Chondrocyte (in vitro differentiated cells): ENCODE results near the gene USP22. TPM values are rescaled to one million over a fixed set of nuclear protein-coding genes. Genes with fewer than 3 reads are reported as not detected.

ENCODE experiments used
- DNase-seq: peaks from one replicate; pipeline ENCODE4 v3.0.0; 2021; ENCODE audit warnings: mixed read lengths, low spot score
- H3K27ac Mint-ChIP-seq: one replicate; pipeline ENCODE4 v1.8.0; 2021; ENCODE audit warnings: mild to moderate bottlenecking, moderate library complexity, mixed read lengths; ENCODE audit not compliant: unreplicated experiment
- H3K27me3 Mint-ChIP-seq: 2 replicates; pipeline ENCODE4 v1.8.0; 2021; ENCODE audit warnings: low read depth, mixed read lengths
- H3K36me3 Mint-ChIP-seq: 2 replicates; pipeline ENCODE4 v1.8.0; 2021; ENCODE audit warnings: low read depth, mixed read lengths
- H3K4me1 Mint-ChIP-seq: 2 replicates; pipeline ENCODE4 v1.8.0; 2021; ENCODE audit warnings: low read depth, mild to moderate bottlenecking, mixed read lengths
- H3K4me3 Mint-ChIP-seq: one replicate; pipeline ENCODE4 v1.8.0; 2021; ENCODE audit warnings: mild to moderate bottlenecking, moderate library complexity, mixed read lengths; ENCODE audit not compliant: unreplicated experiment
- H3K9me3 Mint-ChIP-seq: 2 replicates; pipeline ENCODE4 v1.8.0; 2021; ENCODE audit warnings: low read depth, mixed read lengths
- total RNA-seq: library from RNA; stranded (reverse); gene quantifications from 3 replicates; pipeline ENCODE4 v1.2.1, GENCODE V29; 2021
- TF ChIP-seq, protein P1 (sequence below): fragments of 200-600 bp; sonication (generic); IDR thresholded peaks from 2 replicates; pipeline ENCODE4 v1.5.0; 2021; ENCODE audit warnings: antibody characterized with exemption, mild to moderate bottlenecking, moderate library complexity

Gene USP22
- total RNA-seq, 1 donor from 2014 or later: 248 TPM

DNA sequence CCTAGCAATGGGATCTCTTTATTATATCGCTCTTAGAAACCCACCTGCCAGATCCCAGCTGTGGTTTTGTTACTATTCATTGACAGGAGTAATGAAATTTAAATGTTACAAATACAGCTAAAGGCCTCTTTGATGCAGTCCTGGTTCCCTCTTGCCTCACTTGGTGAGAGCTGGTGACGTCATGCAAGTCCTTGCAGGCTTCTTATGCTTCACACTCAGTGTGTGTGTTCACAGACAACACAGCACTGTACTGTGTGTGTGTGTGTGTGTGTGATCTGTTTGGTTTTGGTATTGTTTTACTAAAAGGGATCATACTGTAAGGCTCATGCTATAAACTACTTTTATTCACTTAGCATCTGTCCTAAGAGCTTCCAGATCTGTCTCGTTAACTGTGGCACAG is 75.0 kb downstream of the USP22 start:
- Mint-ChIP-seq H3K4me3 (no peak overlapping the region), H3K27ac (no peak overlapping the region), H3K27me3 (no peaks in the 10 kb centered on the region), H3K36me3 (peaks cover 10% of the 10 kb centered on the region), H3K9me3 (no peaks in the 10 kb centered on the region), H3K4me1 (peaks cover 31% of the 10 kb centered on the region)
- DNase-seq: no peak
- TF ChIP-seq, protein P1, sequence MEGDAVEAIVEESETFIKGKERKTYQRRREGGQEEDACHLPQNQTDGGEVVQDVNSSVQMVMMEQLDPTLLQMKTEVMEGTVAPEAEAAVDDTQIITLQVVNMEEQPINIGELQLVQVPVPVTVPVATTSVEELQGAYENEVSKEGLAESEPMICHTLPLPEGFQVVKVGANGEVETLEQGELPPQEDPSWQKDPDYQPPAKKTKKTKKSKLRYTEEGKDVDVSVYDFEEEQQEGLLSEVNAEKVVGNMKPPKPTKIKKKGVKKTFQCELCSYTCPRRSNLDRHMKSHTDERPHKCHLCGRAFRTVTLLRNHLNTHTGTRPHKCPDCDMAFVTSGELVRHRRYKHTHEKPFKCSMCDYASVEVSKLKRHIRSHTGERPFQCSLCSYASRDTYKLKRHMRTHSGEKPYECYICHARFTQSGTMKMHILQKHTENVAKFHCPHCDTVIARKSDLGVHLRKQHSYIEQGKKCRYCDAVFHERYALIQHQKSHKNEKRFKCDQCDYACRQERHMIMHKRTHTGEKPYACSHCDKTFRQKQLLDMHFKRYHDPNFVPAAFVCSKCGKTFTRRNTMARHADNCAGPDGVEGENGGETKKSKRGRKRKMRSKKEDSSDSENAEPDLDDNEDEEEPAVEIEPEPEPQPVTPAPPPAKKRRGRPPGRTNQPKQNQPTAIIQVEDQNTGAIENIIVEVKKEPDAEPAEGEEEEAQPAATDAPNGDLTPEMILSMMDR: no peak

DNA sequence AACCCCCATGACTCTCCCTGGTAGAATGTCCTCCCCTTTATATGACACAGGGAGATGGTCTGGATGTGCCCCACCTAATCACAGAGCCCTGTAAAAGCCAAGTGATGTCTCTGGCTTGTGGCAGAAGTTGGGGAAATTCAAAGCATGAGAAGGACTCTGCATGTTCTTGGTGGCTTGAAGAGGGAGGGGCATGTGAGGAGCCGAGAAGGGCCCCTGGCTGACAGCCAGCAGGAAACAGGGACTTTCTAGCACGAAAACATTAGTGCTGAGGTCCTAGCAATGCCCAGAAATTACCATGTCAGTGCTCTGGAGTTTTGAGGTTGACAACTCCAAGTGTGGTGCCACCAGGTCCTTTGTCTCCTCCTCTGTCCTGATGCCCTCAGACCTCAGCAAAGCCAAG is 75.9 kb downstream of the USP22 start:
- Mint-ChIP-seq H3K4me3 (no peak overlapping the region), H3K27ac (no peak overlapping the region), H3K27me3 (no peaks in the 10 kb centered on the region), H3K4me1 (peaks cover 39% of the 10 kb centered on the region), H3K36me3 (peaks cover 10% of the 10 kb centered on the region), H3K9me3 (no peaks in the 10 kb centered on the region)
- no peak for DNase-seq
- TF ChIP-seq, protein P1: no peak

DNA sequence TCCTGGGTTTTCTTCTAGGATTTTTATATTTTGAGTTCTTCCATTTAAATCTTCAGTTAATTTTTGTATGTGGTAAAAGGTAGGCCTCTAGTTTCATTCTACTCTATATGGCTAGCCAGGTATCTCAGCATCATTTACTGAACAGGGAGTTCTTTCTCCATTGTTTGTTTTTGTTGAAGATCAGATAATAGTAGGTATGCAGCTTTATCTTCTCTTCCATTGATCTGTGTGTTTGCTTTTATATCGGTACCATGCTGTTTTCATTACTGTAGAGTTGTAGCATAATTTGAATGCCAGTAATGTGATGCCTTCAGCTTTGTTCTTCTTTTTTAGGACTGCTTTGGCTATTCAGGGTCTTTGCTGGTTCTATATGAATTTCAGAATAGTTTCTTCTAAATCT is 77.3 kb downstream of the USP22 start:
- Mint-ChIP-seq H3K36me3 (peaks cover 10% of the 10 kb centered on the region), H3K4me1 (peaks cover 51% of the 10 kb centered on the region), H3K9me3 (no peaks in the 10 kb centered on the region), H3K4me3 (no peak overlapping the region), H3K27ac (no peak overlapping the region), H3K27me3 (no peaks in the 10 kb centered on the region)
- DNase-seq: no peak
- TF ChIP-seq, protein P1: no peak

DNA sequence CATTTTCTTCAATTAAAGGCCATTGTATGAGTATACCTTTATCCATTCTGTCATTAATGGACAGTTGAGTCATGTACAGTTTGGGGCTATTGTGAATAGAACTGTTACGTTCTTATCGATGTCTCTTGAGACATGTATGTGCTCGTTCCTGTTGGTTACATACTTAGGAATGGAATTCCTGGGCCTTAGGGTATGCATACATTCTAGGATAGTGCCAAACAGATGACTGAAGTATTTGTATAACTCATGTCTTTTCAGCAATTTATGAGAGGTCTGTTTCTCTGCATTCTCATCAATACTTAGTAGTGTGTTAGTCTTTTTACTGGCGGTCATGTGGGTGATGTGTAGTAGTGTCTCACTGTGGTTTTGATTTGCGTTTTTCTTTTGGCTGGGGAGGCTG is 81.2 kb downstream of the USP22 start:
- DNase-seq: no peak
- peaks cover 31% of the 10 kb centered on the region for H3K36me3 Mint-ChIP-seq
- TF ChIP-seq, protein P1: no peak
- H3K4me1 Mint-ChIP-seq: peaks cover 44% of the 10 kb centered on the region
- peak overlapping the region; percentile 31 for H3K4me3 Mint-ChIP-seq
- no peaks in the 10 kb centered on the region for H3K27me3 Mint-ChIP-seq
- H3K27ac Mint-ChIP-seq: peak overlapping the region; percentile 92
- no peaks in the 10 kb centered on the region for H3K9me3 Mint-ChIP-seq

DNA sequence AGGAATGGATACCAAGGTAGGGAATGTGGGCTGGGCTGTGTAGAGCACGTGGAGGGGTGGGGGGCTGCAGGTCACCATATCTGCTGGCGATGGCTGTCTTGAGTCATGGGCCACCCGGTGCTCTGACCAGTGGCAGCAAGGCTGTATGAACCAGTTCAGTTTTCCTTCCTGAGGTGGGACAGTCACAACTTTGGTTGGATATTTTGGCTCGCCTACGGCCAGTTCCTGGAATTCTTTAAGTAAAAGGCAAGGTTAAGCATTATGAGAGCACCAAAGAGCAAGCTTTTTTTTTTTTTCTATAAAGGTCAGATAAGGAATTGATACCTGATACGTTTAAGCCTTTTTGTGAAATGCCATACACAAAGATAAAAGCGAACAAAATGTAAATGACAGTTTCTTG is 81.9 kb downstream of the USP22 start:
- Mint-ChIP-seq H3K4me3 (no peak overlapping the region), H3K9me3 (no peaks in the 10 kb centered on the region), H3K36me3 (peaks cover 33% of the 10 kb centered on the region), H3K27me3 (no peaks in the 10 kb centered on the region), H3K4me1 (peaks cover 44% of the 10 kb centered on the region), H3K27ac (peak overlapping the region; percentile 92)
- DNase-seq: no peak
- TF ChIP-seq, protein P1: no peak
